ENCODE data around the gene RAI14.

The RAI14 gene

GRCh38 chr5:34712565-34712964 is 56.4 kb downstream of the RAI14 start:
- Histone ChIP-seq H3K36me3 (replicated peaks) (peaks cover 17% of the 10 kb centered on the region), H3K4me3 (ENCODE audit: low read depth, low read length) (no peak overlapping the region), H3K27me3 (replicated peaks) (no peaks in the 10 kb centered on the region), H3K27ac (no peak overlapping the region)
- in situ Hi-C loops (cut with HindIII; ENCODE audit: low pct_ligation_motif_present, low sequenced_read_pairs), result no loop called here
- TF ChIP-seq CTCF (IDR thresholded peaks at IDR 0.05; ENCODE audit: low read depth, low read length, missing control alignments), result no peak
- no peak for DNase-seq

- Histone ChIP-seq H3K27me3 (replicated peaks) (no peaks in the 10 kb centered on the region), H3K27ac (peak overlapping the region; percentile 93), H3K4me3 (ENCODE audit: low read depth, low read length) (no peak overlapping the region), H3K36me3 (replicated peaks) (peaks cover 23% of the 10 kb centered on the region)
- no peak for TF ChIP-seq CTCF (IDR thresholded peaks at IDR 0.05; ENCODE audit: low read depth, low read length, missing control alignments)
- no peak for DNase-seq
- in situ Hi-C loops (cut with HindIII; ENCODE audit: low pct_ligation_motif_present, low sequenced_read_pairs), result no loop called here
These were observed 59.6 kb downstream of the RAI14 start for GRCh38 chr5:34715711-34716110.

GRCh38 chr5:34716986-34717385 is 60.9 kb downstream of the RAI14 start:
- DNase-seq, result no peak
- in situ Hi-C loops (cut with HindIII; ENCODE audit: low pct_ligation_motif_present, low sequenced_read_pairs), result no loop called here
- TF ChIP-seq CTCF (IDR thresholded peaks at IDR 0.05; ENCODE audit: low read depth, low read length, missing control alignments), result no peak

GRCh38 chr5:34717426-34718327 is 61.5 kb downstream of the RAI14 start:
- no peak for TF ChIP-seq CTCF (IDR thresholded peaks at IDR 0.05; ENCODE audit: low read depth, low read length, missing control alignments)
- in situ Hi-C loops (cut with HindIII; ENCODE audit: low pct_ligation_motif_present, low sequenced_read_pairs), result no loop called here
- H3K27ac ChIP-seq, result peak overlapping the region; percentile 93
- DNase-seq, result peak; percentile 96
- H3K36me3 ChIP-seq (replicated peaks), result peaks cover 17% of the 10 kb centered on the region
- H3K4me3 ChIP-seq (ENCODE audit: low read depth, low read length), result no peak overlapping the region
- no peaks in the 10 kb centered on the region for H3K27me3 ChIP-seq (replicated peaks)

More at GRCh38 chr5:34716986-34717385, 60.9 kb downstream of the RAI14 start:
- peak overlapping the region; percentile 93 for H3K27ac ChIP-seq
- no peak overlapping the region for H3K4me3 ChIP-seq (ENCODE audit: low read depth, low read length)
- peaks cover 16% of the 10 kb centered on the region for H3K36me3 ChIP-seq (replicated peaks)
- H3K27me3 ChIP-seq (replicated peaks), result no peaks in the 10 kb centered on the region

- no peak for TF ChIP-seq CTCF (IDR thresholded peaks at IDR 0.05; ENCODE audit: low read depth, low read length, missing control alignments)
- Histone ChIP-seq H3K4me3 (ENCODE audit: low read depth, low read length) (no peak overlapping the region), H3K36me3 (replicated peaks) (peaks cover 15% of the 10 kb centered on the region), H3K27me3 (replicated peaks) (no peaks in the 10 kb centered on the region), H3K27ac (peak overlapping the region; percentile 93)
- no peak for DNase-seq
- in situ Hi-C loops (cut with HindIII; ENCODE audit: low pct_ligation_motif_present, low sequenced_read_pairs), result no loop called here
These were observed 62.4 kb downstream of the RAI14 start for GRCh38 chr5:34718516-34718915.
